ENCODE results near the gene IL17RD. TPM values are rescaled to one million over a fixed set of nuclear protein-coding genes. Genes with fewer than 3 reads are reported as not detected.

The IL17RD gene
- total RNA-seq, 1 donor from 2014 or later, result 26.1 TPM

DNA sequence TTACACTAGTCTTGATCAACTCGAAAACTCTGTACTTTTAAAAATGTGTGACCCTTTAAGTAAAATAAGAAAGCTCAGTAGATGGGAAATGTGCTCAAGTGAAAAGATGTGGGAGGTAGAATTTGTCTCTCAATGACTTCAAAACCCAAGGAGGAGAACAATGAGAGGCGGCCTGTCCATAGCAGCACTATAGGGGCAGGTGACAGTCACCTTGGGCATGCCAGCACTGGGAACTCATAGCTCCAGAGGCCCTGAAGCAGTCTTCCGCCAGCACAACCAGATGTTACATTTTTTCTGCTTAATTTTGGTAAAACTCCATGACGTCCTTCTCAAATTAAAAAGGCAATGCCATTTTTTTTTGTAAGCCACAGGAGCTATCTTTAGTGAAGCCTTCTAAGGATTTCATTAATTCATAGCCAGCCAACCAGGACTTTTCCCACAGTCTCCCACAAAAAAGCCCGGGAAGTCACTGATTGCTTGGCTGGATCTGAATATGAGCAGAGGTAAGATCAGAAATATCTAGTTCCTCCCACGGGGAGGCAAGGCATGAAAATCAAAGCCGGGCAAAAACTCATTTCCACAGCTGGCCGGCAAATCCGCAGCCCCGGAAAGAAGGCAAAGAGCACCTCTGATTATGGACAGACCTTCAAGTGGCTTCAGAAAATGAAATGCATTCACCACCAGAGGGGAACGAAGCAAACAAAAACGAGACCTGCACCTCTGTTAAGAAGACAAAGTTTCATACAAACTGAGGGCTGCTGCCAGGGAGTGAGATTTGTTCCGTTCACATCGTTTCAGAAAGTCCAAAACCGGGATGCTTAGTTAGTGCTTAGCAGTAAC, 10.5 kb downstream of the IL17RD start:
- Mint-ChIP-seq H3K27ac (peak overlapping the region; percentile 98), H3K4me3 (peak overlapping the region; percentile 27)
- no peak overlapping the region for H3K27ac ChIP-seq

DNA sequence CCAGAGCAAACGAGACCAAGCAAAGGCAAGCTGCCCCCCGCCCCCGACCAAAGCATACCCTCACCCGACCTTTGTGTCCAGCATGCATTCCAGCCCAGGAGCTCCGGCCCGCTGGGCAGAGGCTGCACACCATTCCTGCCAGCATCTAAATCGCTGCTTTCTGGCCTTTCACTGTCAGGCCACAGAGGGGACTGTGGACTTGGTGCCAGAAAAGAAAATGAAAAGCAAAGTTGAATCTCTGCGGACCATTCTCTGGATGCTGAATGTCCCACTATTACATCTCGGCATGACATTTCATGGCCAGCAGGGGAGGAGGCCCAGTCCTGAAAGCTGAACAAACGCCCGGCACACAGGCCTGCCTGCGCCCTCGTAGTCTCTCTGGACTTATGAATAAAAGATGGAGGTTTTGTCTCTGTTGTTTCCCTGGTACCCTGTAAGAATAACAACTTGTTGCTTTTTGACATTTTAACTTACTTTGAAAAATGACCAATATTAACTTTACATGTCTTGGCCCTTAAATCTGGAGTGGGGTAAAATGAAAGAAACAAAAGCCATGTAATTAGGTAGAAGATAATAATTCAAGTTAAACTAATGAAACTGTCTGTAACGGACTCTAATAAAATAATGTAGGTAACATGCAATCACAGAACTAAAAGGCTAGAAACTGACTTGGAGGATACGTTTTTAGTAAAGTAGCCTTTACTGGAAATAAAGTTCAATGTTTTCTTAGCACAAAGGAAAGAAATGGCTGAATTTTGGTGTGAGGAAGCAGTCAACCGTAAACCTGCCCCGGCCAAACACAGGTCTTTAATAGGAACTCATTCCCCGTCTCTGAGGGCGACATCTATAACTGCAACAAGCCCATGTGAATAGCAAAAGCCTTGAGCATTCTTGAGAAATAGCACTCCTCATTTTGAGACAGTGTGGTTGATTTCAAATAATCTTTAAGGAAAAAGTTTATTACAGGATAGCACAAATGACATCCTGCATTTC, 12.7 kb downstream of the IL17RD start:
- Mint-ChIP-seq H3K4me1 (peaks cover 93% of the 10 kb centered on the region), H3K27ac (peak overlapping the region; percentile 100), H3K36me3 (peaks cover 12% of the 10 kb centered on the region), H3K27me3 (ENCODE audit: insufficient read depth, low read depth) (peaks cover 7% of the 10 kb centered on the region), H3K4me3 (peak overlapping the region; percentile 85), H3K9me3 (no peaks in the 10 kb centered on the region)
- Histone ChIP-seq H3K9ac (no peak overlapping the region), H3K4me1 (peaks cover 63% of the 10 kb centered on the region), H3K9me3 (ENCODE audit: low read depth) (no peaks in the 10 kb centered on the region), H3K79me2 (ENCODE audit: low read depth) (peaks cover 87% of the 10 kb centered on the region), H3K36me3 (no peaks in the 10 kb centered on the region), H3K27ac (peak overlapping the region; percentile 60), H3K27me3 (peaks cover 42% of the 10 kb centered on the region), H2AFZ (replicated peaks) (no peak overlapping the region), H3K4me3 (peak overlapping the region; percentile 32), H3K4me2 (peak overlapping the region; percentile 63), H4K20me1 (ENCODE audit: low read depth) (peaks cover 83% of the 10 kb centered on the region), H3F3A (ENCODE audit: low read depth) (peaks cover 33% of the 10 kb centered on the region)
- TF ChIP-seq EZH2phosphoT487 (IDR thresholded peaks at IDR 0.05) (no peak), EZH2 (IDR thresholded peaks at IDR 0.05) (no peak), CTCF (IDR thresholded peaks at IDR 0.05) (peak; percentile 42)
- DNase-seq (ENCODE audit: low spot score), result peak; percentile 68

More for the DNA sequence above, 10.5 kb downstream of the IL17RD start:
- DNase-seq (ENCODE audit: low spot score), result no peak
- peaks cover 99% of the 10 kb centered on the region for H3K4me1 Mint-ChIP-seq
- Histone ChIP-seq H3K9ac (no peak overlapping the region), H2AFZ (replicated peaks) (no peak overlapping the region), H3K9me3 (ENCODE audit: low read depth) (no peaks in the 10 kb centered on the region), H3K4me1 (peaks cover 81% of the 10 kb centered on the region), H3K27me3 (peaks cover 56% of the 10 kb centered on the region), H3K79me2 (ENCODE audit: low read depth) (peaks cover 87% of the 10 kb centered on the region), H4K20me1 (ENCODE audit: low read depth) (peaks cover 100% of the 10 kb centered on the region), H3K4me3 (no peak overlapping the region), H3F3A (ENCODE audit: low read depth) (peaks cover 49% of the 10 kb centered on the region), H3K36me3 (no peaks in the 10 kb centered on the region), H3K4me2 (peak overlapping the region; percentile 1)
- no peaks in the 10 kb centered on the region for H3K9me3 Mint-ChIP-seq
- peaks cover 5% of the 10 kb centered on the region for H3K27me3 Mint-ChIP-seq (ENCODE audit: insufficient read depth, low read depth)
- no peaks in the 10 kb centered on the region for H3K36me3 Mint-ChIP-seq
- TF ChIP-seq EZH2 (IDR thresholded peaks at IDR 0.05), result no peak
- TF ChIP-seq EZH2phosphoT487 (IDR thresholded peaks at IDR 0.05), result no peak
- no peak for TF ChIP-seq CTCF (IDR thresholded peaks at IDR 0.05)

DNA sequence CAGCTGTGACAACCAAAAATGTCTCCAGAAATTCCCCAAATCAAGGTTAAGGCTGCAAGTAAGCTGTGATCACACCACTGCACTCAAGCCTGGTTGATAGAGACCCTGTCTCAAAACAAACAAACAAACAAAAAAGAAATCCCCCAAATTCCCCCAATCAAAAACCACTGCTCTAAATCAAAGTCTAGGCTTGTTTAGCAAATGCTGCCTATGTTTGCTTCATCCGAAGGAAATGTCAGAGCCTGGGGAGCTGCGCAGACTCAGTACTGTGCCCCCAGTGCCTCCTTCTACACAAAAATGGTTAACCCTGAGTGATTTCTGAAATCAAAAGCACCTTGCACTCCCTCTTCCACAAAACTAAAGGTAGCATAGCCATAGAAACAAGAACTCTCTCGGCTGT, 13.4 kb downstream of the IL17RD start:
- H3K79me2 ChIP-seq (ENCODE audit: low read depth), result peaks cover 80% of the 10 kb centered on the region
- H3K4me3 ChIP-seq, result peak overlapping the region; percentile 32
- H3K4me2 ChIP-seq, result peak overlapping the region; percentile 63
- Mint-ChIP-seq H3K4me3 (peak overlapping the region; percentile 85), H3K36me3 (peaks cover 16% of the 10 kb centered on the region), H3K27ac (peak overlapping the region; percentile 100), H3K27me3 (ENCODE audit: insufficient read depth, low read depth) (peaks cover 4% of the 10 kb centered on the region), H3K4me1 (peaks cover 92% of the 10 kb centered on the region), H3K9me3 (no peaks in the 10 kb centered on the region)
- H3K27me3 ChIP-seq, result peaks cover 35% of the 10 kb centered on the region
- no peak for DNase-seq (ENCODE audit: low spot score)
- peaks cover 82% of the 10 kb centered on the region for H4K20me1 ChIP-seq (ENCODE audit: low read depth)
- no peaks in the 10 kb centered on the region for H3K9me3 ChIP-seq (ENCODE audit: low read depth)
- H3K27ac ChIP-seq, result peak overlapping the region; percentile 60
- no peak for TF ChIP-seq CTCF (IDR thresholded peaks at IDR 0.05)
- TF ChIP-seq EZH2 (IDR thresholded peaks at IDR 0.05), result no peak
- no peak for TF ChIP-seq EZH2phosphoT487 (IDR thresholded peaks at IDR 0.05)
- no peaks in the 10 kb centered on the region for H3K36me3 ChIP-seq
- H3K9ac ChIP-seq, result no peak overlapping the region
- no peak overlapping the region for H2AFZ ChIP-seq (replicated peaks)
- peaks cover 34% of the 10 kb centered on the region for H3F3A ChIP-seq (ENCODE audit: low read depth)
- H3K4me1 ChIP-seq, result peaks cover 56% of the 10 kb centered on the region
